ENCODE results near the gene FMNL2.
"Not testable (repeated sequence)": the region's sequence is repeated elsewhere in the genome, so short reads cannot be mapped to it uniquely, and the experiment has no call there.

FMNL2 gene

GRCh38 chr2:152468899-152469692, 134.1 kb downstream of the FMNL2 start:
- DNase-seq (ENCODE audit: low spot score), result no peak

- no peak for DNase-seq (ENCODE audit: low spot score)
Observed at GRCh38 chr2:152470861-152471854, 136.2 kb downstream of the FMNL2 start.

DNA sequence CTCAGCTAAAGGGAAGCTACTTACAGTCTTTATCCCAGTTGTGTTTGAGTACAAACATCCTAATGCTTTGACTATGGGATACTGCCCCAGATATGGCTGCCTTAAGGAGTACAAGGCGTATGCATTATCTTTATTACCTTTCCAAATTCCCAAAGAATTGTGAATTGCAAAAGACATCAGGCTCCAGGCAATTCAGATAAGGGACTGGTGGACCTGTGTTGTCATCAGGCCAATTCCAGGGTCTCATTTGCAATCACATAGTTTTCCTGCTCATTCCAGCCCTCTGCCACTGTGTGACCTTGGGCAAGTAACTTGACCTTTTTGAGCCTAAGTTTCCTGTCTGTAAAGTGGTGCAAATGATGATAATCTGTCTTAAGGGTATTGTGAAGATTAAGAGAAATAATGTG, 137.5 kb downstream of the FMNL2 start:
- DNase-seq (ENCODE audit: low spot score), result no peak

DNA sequence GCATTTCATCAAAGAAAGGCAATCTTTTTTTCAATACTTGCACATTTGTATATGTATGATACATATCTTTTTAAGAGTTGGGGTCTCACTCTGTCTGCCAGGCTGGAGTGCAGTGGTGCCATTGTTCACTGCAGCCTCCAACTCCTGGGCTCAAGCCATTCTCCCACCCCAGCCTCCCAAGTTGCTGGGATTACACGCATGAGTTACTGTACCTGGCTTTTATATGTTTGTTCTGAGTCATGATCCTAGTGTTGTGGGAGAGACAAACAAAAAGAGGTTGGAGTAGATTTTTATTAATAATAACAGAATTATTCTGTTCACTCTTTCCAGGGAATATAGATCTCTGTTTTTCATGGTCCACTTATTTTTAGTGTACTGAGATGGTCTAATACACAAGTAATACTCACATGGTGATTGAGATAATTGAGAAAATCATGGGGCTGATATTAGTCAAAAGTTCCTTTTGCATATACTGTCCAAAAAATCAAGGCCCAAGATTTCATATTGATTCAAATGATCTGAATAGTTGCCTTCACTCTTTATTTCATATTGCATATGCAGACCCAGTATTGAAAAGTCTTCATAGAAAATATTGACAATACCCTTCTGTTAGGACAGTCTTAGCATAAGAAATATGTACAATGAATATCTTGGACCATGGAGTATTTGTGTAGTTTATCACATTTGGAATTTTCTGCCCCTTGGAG, 138.3 kb downstream of the FMNL2 start:
- no peak for DNase-seq (ENCODE audit: low spot score)

DNA sequence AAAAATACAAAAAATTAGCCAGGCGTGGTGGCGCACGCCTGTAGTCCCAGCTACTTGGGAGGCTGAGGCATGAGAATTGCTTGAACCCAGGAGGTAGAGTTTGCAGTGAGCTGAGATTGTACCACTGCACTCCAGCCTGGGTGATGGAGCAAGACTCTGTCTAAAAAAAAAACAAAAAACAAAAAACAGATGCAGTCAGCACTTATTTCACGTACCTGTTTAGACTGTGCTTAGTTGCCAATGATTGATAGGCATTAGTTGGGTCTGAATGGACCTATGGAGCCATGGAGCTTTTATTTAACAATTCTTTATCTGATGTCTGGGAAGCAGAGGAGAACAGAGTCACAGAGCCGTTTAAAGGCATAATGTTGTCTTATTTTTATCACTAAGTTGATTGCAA, 139.5 kb downstream of the FMNL2 start:
- not testable (repeated sequence) for DNase-seq (ENCODE audit: low spot score)

- no peak for DNase-seq (ENCODE audit: low spot score)
Observed at GRCh38 chr2:152475982-152476381, 141.0 kb downstream of the FMNL2 start.

GRCh38 chr2:152477347-152478092, 142.5 kb downstream of the FMNL2 start:
- no peak for DNase-seq (ENCODE audit: low spot score)

- no peak for DNase-seq (ENCODE audit: low spot score)
Observed at GRCh38 chr2:152479282-152479681, 144.3 kb downstream of the FMNL2 start.

DNA sequence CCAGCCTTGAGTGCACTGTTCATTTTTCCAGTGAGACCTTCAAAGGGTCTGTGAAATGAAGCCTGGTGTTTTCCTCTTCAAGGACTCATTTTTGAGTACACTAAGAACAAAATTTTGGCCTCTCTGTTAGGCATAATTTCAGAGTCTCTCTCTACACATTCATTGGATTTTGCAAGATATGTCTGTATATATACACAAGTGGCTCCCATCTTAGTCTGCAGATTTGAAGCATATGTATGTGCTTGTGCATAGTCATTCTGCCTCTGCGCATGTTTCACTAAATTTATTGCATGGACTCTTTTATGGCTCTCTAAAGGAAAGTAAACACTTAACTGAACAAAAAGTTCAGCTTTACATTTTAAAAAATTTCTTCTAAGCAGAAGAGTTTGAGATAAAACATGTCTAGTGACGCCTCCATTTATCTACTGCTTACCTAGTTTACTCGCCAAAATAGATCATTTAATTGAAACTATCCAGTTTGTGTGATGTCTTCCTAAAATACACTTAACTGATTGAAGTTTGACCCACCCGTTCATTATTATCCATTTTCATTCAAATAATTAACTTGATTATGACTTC, 145.9 kb downstream of the FMNL2 start:
- no peak for DNase-seq (ENCODE audit: low spot score)

DNA sequence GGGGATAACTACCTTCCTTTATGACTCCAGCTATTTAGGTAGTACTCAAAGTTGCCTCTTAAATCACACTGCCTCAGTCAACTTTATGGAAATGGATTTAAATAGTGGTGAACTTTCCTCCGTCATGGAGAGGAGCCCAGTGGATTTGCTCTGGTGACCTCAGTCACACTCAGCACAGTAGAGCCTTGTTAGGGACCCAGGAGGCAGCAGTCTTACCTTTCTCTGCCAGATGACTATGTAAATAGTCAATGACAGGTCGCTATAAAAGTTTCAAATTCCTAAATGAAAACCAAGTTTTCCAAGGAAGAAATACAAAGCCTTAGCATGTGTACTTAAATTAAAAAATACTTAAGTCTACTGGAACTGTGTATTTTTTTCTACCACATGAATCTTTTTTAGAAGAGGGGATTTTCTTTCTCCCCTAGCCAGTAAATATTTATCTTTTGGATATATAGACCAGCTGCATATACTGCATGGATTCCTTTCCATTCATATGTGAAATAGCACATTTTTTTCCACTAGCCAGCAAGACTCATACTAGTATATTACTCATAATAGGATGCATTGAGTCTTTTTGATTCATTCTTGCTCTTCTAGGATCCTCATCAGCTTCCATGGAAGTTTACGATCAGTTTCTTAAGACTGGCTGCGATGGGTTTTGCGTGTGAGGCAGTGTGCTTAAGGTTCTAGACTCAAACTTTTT, 147.1 kb downstream of the FMNL2 start:
- DNase-seq (ENCODE audit: low spot score), result no peak

DNA sequence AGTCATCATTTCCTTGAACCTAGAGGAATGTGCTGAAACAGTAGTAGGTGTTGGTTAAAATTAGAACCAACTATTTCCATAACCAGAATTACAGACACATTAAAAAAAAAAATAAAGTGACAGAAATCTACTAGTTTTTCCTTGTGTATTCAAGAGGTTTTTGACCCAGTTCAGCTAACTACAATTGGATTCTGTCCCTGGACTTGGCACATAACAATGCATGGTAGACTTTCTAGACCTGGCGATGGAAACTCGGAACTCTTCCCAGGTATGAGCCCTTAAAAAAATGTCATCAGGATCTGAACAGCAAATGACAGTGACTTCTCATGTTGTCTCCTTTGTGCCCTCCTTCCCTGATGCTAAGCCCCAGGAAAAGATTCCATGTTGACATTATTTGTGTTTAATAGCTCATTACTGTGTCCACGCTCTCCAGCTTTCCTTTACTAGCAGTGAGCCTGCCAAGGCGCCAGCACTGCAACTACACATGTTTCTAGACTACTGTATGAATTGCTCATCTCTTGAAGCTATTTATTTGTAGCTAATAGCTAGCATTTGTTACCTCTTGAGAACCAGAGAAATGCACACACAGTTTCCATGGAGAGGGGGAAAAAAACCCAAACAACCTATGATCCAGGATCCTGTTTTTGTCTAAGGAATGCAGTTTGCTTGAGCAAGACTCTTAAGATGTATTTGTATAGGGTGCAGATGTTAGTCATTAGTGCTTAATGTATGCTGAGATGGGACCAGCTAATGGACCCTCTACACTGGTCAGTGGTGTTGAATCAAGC, 148.5 kb downstream of the FMNL2 start:
- no peak for DNase-seq (ENCODE audit: low spot score)

GRCh38 chr2:152485954-152486736, 151.2 kb downstream of the FMNL2 start:
- DNase-seq (ENCODE audit: low spot score), result no peak

DNA sequence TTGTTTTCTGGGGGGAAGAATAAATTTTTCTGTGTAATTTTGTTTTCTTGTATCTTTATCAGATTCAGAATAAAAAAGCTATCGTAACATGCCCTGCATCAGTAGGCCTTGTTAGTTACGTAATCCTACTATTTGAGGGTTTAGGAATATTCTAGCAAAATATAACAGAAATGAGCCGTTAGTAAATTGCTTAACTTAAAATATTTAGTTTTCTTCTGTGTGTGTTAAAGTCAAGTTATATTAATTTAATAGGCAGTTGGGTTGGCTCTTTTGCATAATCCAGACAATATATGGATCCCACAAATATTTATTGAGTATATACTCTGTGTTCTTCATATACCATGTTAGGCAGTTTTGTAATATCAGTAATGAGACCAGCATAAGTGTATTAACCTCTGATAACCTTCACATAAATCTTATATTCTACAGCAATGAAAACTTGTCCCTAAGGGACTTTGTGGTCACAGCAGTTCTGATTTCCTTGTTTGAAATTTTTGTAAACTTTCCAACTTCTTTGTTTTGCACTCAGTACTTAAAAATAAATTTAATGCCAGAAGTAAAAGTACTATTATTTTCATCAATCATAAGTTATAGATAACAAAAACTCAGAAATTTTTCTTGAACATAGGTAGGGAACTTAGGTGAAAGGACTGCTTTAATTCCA, 151.9 kb downstream of the FMNL2 start:
- DNase-seq (ENCODE audit: low spot score), result no peak

GRCh38 chr2:152488075-152488474, 153.1 kb downstream of the FMNL2 start:
- DNase-seq (ENCODE audit: low spot score), result no peak

DNA sequence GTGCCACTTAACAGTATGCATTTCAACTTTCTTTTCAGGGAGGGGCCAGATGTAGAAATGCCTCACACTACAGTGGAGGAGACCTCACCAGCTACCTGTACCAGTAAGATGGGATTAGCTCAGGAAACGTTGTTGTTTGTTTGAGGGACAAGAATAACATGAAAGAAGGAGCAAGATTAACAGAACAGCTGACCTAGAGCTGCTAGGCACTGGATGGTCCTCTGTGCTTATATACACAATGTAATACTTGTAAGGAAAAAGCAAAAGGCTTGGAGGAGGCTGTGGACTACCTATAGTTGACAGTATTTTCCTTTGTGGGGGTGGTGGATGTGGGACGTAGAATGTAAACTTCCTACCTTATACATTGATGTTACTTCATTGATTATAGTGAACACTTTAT, 154.4 kb downstream of the FMNL2 start:
- DNase-seq (ENCODE audit: low spot score), result no peak

GRCh38 chr2:152490686-152491455, 155.9 kb downstream of the FMNL2 start:
- DNase-seq (ENCODE audit: low spot score), result no peak

GRCh38 chr2:152492131-152492530, 157.2 kb downstream of the FMNL2 start:
- no peak for DNase-seq (ENCODE audit: low spot score)

Measured in SK-N-DZ (cell line).